ENCODE data around the gene PRICKLE1. TPM values are rescaled to one million over a fixed set of nuclear protein-coding genes. Genes with fewer than 3 reads are reported as not detected.

Gene PRICKLE1
- total RNA-seq, 1 experiment from 2014 or later = 5.1 TPM

GRCh38 chr12:42495244-42495643, 94.3 kb downstream of the PRICKLE1 start:
- no peak for DNase-seq (ENCODE audit: low read depth)

GRCh38 chr12:42492267-42492666, 97.3 kb downstream of the PRICKLE1 start:
- no peak for DNase-seq (ENCODE audit: low read depth)

- DNase-seq (ENCODE audit: low read depth) = no peak
Observed at GRCh38 chr12:42490261-42490842, 99.2 kb downstream of the PRICKLE1 start.

- no peak for DNase-seq (ENCODE audit: low read depth)
Observed at GRCh38 chr12:42486407-42486806, 103.1 kb downstream of the PRICKLE1 start.

- DNase-seq (ENCODE audit: low read depth) = no peak
Observed at GRCh38 chr12:42485823-42486222, 103.7 kb downstream of the PRICKLE1 start.

GRCh38 chr12:42484996-42485395, 104.5 kb downstream of the PRICKLE1 start:
- DNase-seq (ENCODE audit: low read depth) = peak; percentile 37

GRCh38 chr12:42483521-42483790, 106.1 kb downstream of the PRICKLE1 start:
- no peak for DNase-seq (ENCODE audit: low read depth)

GRCh38 chr12:42482748-42483520, 106.6 kb downstream of the PRICKLE1 start:
- peak; percentile 64 for DNase-seq (ENCODE audit: low read depth)

- no peak for DNase-seq (ENCODE audit: low read depth)
Observed at GRCh38 chr12:42482041-42482747, 107.4 kb downstream of the PRICKLE1 start.

GRCh38 chr12:42481368-42481767, 108.2 kb downstream of the PRICKLE1 start:
- DNase-seq (ENCODE audit: low read depth) = no peak

- DNase-seq (ENCODE audit: low read depth) = peak; percentile 28
Observed at GRCh38 chr12:42477941-42478340, 111.6 kb downstream of the PRICKLE1 start.

- peak; percentile 20 for DNase-seq (ENCODE audit: low read depth)
Observed at GRCh38 chr12:42475106-42475505, 114.4 kb downstream of the PRICKLE1 start.

GRCh38 chr12:42474391-42474790, 115.2 kb downstream of the PRICKLE1 start:
- DNase-seq (ENCODE audit: low read depth) = peak; percentile 78

- peak; percentile 19 for DNase-seq (ENCODE audit: low read depth)
Observed at GRCh38 chr12:42473561-42473960, 116.0 kb downstream of the PRICKLE1 start.

GRCh38 chr12:42473130-42473529, 116.4 kb downstream of the PRICKLE1 start:
- DNase-seq (ENCODE audit: low read depth) = no peak

- DNase-seq (ENCODE audit: low read depth) = no peak
Observed at GRCh38 chr12:42472376-42472775, 117.2 kb downstream of the PRICKLE1 start.

GRCh38 chr12:42469355-42470175, 120.0 kb downstream of the PRICKLE1 start:
- DNase-seq (ENCODE audit: low read depth) = no peak

GRCh38 chr12:42468921-42469320, 120.6 kb downstream of the PRICKLE1 start:
- DNase-seq (ENCODE audit: low read depth) = no peak

- no peak for DNase-seq (ENCODE audit: low read depth)
Observed at GRCh38 chr12:42468341-42468821, 121.2 kb downstream of the PRICKLE1 start.

- DNase-seq (ENCODE audit: low read depth) = no peak
Observed at GRCh38 chr12:42463671-42464070, 125.9 kb downstream of the PRICKLE1 start.

GRCh38 chr12:42462486-42462885, 127.1 kb downstream of the PRICKLE1 start:
- no peak for DNase-seq (ENCODE audit: low read depth)

- DNase-seq (ENCODE audit: low read depth) = no peak
Observed at GRCh38 chr12:42459336-42459847, 130.2 kb downstream of the PRICKLE1 start.

Measured in M059J (cell line).